HG03196 (cell line): ENCODE measurements around the gene SPIN1.
A peak's percentile ranks its signal among the peaks of the same experiment; 100 is the strongest.
"Not testable (repeated sequence)": the region's sequence is repeated elsewhere in the genome, so short reads cannot be mapped to it uniquely, and the experiment has no call there.

ENCODE experiments used
- ATAC-seq: cut with Tn5 transposase; IDR thresholded peaks from one replicate; pipeline ENCODE4 v1.9.1; 2021; ENCODE audit not compliant: unreplicated experiment

The SPIN1 gene

GRCh38 chr9:88388203-88388885, at the start of gene SPIN1:
SPIN1 (plus strand) TSS chr9:88388444; CDS start chr9:88426540, 38,096 bp downstream.
- peak; percentile 88 for ATAC-seq

GRCh38 chr9:88339317-88339716, 48.9 kb upstream of the SPIN1 start:
- ATAC-seq: no peak

- ATAC-seq: no peak
Measured at GRCh38 chr9:88342246-88342645, 46.0 kb upstream of the SPIN1 start.

GRCh38 chr9:88344013-88344412, 44.2 kb upstream of the SPIN1 start:
- ATAC-seq: no peak

GRCh38 chr9:88350354-88350753, 37.9 kb upstream of the SPIN1 start:
- ATAC-seq: not testable (repeated sequence)

GRCh38 chr9:88355166-88355565, 33.1 kb upstream of the SPIN1 start:
- ATAC-seq: no peak

- ATAC-seq: not testable (repeated sequence)
Measured at GRCh38 chr9:88357250-88357649, 31.0 kb upstream of the SPIN1 start.

GRCh38 chr9:88358723-88359122, 29.5 kb upstream of the SPIN1 start:
- ATAC-seq: no peak

- no peak for ATAC-seq
Measured at GRCh38 chr9:88359974-88360373, 28.3 kb upstream of the SPIN1 start.

GRCh38 chr9:88362681-88363080, 25.6 kb upstream of the SPIN1 start:
- no peak for ATAC-seq

GRCh38 chr9:88363661-88364060, 24.6 kb upstream of the SPIN1 start:
- no peak for ATAC-seq

GRCh38 chr9:88364706-88365105, 23.5 kb upstream of the SPIN1 start:
- ATAC-seq: no peak

- ATAC-seq: no peak
Measured at GRCh38 chr9:88370346-88370745, 17.9 kb upstream of the SPIN1 start.

GRCh38 chr9:88372103-88372654, 16.1 kb upstream of the SPIN1 start:
- no peak for ATAC-seq

GRCh38 chr9:88373045-88373444, 15.2 kb upstream of the SPIN1 start:
- no peak for ATAC-seq

- ATAC-seq: no peak
Measured at GRCh38 chr9:88378317-88378716, 9.9 kb upstream of the SPIN1 start.

- no peak for ATAC-seq
Measured at GRCh38 chr9:88379352-88379751, 8.9 kb upstream of the SPIN1 start.

- ATAC-seq: no peak
Measured at GRCh38 chr9:88380118-88380517, 8.1 kb upstream of the SPIN1 start.

- ATAC-seq: not testable (repeated sequence)
Measured at GRCh38 chr9:88381322-88381721, 6.9 kb upstream of the SPIN1 start.

GRCh38 chr9:88383176-88383575, 5.1 kb upstream of the SPIN1 start:
- ATAC-seq: no peak

GRCh38 chr9:88386137-88386536, 2.1 kb upstream of the SPIN1 start:
- not testable (repeated sequence) for ATAC-seq

- ATAC-seq: no peak
Measured at GRCh38 chr9:88387036-88387551, 1.1 kb upstream of the SPIN1 start.
